Measurements from ENCODE around the gene TLR6.

Gene TLR6

GRCh38 chr4:38868059-38868960, 11.7 kb upstream of the TLR6 start:
- DNase-seq = no peak

GRCh38 chr4:38867478-38868058, 11.0 kb upstream of the TLR6 start, which contains the start of gene FAM114A1:
FAM114A1 (plus strand) TSS chr4:38867806; CDS start chr4:38878079, 10,273 bp downstream.
- no peak for DNase-seq

GRCh38 chr4:38866973-38867477, 10.4 kb upstream of the TLR6 start:
- DNase-seq = no peak

- no peak for DNase-seq
These were observed 8.8 kb upstream of the TLR6 start for GRCh38 chr4:38865445-38865844.

GRCh38 chr4:38861791-38862190, 5.2 kb upstream of the TLR6 start:
- DNase-seq = no peak

GRCh38 chr4:38860788-38861424, 4.3 kb upstream of the TLR6 start:
- no peak for DNase-seq

GRCh38 chr4:38859501-38859900, 2.9 kb upstream of the TLR6 start:
- DNase-seq = no peak

- DNase-seq = no peak
These were observed 1.4 kb upstream of the TLR6 start for GRCh38 chr4:38858097-38858420.

- DNase-seq = no peak
These were observed 908 bp upstream of the TLR6 start for GRCh38 chr4:38857354-38858096.

GRCh38 chr4:38856046-38856445, 571 bp downstream of the TLR6 start:
- no peak for DNase-seq

GRCh38 chr4:38855466-38855865, 1.2 kb downstream of the TLR6 start:
- DNase-seq = no peak

GRCh38 chr4:38846015-38846414, 10.6 kb downstream of the TLR6 start:
- DNase-seq = no peak

- DNase-seq = no peak
These were observed 13.6 kb downstream of the TLR6 start for GRCh38 chr4:38842994-38843393.

- DNase-seq = no peak
These were observed 18.8 kb downstream of the TLR6 start for GRCh38 chr4:38837849-38838248.

- no peak for DNase-seq
These were observed 19.3 kb downstream of the TLR6 start for GRCh38 chr4:38837334-38837733.

GRCh38 chr4:38834570-38834969, 22.0 kb downstream of the TLR6 start:
- no peak for DNase-seq

- DNase-seq = no peak
These were observed 23.7 kb downstream of the TLR6 start for GRCh38 chr4:38832624-38833528.

GRCh38 chr4:38832206-38832605, 24.4 kb downstream of the TLR6 start:
- DNase-seq = no peak

- DNase-seq = no peak
These were observed 25.0 kb downstream of the TLR6 start for GRCh38 chr4:38831653-38832052.

GRCh38 chr4:38829237-38829636, 27.4 kb downstream of the TLR6 start:
- no peak for DNase-seq

- no peak for DNase-seq
These were observed 32.9 kb downstream of the TLR6 start for GRCh38 chr4:38823766-38824165.

GRCh38 chr4:38822748-38823303, 33.8 kb downstream of the TLR6 start:
- no peak for DNase-seq

Data from DMS79 (cell line).